GM19395 (cell line): ENCODE results near the gene HOXB9.

Experiments
- ATAC-seq: cut with Tn5 transposase; IDR thresholded peaks from one replicate; pipeline ENCODE4 v1.9.1; 2021; ENCODE audit warnings: mild to moderate bottlenecking, moderate library complexity; ENCODE audit not compliant: unreplicated experiment

Gene HOXB9

DNA sequence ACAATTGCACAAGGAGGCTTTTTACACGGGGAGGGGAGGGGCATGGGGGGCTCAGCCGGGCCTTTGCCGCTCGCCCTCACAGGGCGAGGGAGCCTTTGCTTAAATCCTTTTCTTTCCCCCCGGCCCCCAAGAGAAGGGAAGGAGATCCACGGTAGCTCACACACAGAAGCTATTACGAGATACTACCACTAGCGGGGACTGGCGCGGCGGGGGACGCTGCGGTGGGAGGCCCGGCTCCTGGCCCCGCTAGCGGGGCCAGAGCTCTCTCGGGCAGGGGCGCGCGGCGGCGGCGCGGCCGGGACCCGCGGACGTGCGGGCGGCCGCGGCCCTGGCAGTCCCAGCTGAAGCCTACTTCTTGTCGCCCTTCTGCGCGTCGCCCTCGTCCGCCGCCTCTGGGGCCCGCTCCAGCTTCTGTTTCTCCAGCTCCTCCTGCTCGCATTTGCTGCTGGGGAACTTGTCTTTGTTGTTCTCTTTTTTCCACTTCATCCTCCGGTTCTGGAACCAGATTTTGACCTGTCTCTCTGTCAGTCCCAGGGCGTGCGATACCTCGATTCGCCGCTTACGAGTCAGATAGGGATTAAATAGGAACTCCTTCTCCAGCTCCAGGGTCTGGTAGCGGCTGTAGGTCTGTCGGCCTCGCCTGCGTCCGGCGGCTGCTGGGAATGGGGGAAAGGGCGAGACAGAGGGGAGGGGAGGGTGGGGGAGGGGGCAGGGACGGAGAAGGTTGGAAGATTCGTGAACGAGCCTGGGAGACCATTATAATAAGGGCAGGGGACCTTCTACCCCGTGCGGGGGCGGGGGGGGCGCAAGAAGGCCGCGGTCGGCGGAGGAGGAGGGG is 13.1 kb downstream of the HOXB9 start:
- no peak for ATAC-seq

DNA sequence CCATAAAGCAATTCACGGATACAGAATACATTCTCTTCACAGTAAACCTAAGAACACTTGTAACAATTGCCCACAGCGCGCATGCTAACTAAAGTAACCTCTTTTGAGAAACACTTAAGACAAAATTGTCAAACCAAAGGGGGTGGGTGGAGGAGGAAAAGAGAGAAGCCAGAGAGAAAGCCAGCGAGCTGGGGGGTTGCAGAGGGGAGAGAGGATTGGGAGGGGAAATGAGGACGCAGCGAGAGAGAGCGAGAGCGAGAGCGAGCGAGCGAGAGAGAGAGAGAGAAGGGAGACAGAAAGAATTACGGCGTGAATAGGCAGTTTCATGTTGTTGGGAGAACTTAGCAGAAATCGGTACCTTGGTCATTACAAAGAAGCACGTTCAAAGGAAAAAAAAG is 13.7 kb downstream of the HOXB9 start:
- no peak for ATAC-seq

GRCh38 chr17:48611681-48612455 is 14.3 kb downstream of the HOXB9 start:
- no peak for ATAC-seq

GRCh38 chr17:48611213-48611612 is 14.9 kb downstream of the HOXB9 start:
- ATAC-seq: no peak

DNA sequence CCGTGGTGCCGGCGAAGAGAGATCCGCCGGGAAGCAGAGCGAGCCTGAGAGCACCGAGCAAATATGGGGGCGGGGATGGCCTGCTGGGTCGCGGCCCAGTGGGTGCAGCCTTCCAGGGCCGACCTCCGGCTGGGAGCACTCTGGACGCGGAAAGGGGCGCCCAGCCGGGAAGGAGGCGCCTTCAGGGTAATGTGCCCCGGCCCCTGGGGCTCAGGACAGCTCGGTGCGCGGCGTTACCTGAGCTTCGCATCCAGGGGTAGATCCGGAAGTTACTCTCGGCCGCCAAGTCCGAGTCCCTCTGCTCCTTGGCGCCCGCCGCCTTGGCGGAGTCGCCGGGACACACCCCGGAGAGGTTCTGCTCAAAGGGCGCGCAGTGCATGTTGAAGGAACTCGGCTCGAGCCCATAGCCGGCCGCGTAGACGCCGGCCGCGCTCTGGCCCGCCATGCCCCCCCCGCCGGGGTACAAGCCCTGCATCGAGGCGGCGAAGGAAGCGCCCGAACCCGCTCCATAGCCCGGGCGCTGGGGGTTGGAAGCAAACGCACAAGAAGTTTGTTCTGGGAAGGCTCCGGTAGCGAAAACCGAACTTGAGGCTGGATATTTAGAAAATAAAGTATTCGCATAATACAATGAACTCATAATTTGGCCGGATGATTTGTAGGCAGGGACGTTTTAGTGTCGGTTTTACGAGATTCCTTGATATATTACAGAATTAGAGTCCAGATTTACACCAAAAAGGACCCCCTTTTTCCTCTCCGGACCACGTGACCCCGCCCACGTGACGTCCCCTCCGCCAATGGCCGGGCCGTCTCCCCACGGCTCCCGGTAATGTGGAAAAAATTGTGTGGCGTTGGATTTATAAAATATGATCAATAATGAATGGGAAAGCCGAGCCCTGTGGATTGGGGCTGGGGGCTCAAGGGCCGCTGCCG is 15.6 kb downstream of the HOXB9 start, which contains the start of gene HOXB7:
Gene HOXB7, minus strand, starts transcription at position 736 of the 930 bp plus-strand sequence. Its CDS starts 99 bp downstream, at position 637.
- ATAC-seq: no peak

DNA sequence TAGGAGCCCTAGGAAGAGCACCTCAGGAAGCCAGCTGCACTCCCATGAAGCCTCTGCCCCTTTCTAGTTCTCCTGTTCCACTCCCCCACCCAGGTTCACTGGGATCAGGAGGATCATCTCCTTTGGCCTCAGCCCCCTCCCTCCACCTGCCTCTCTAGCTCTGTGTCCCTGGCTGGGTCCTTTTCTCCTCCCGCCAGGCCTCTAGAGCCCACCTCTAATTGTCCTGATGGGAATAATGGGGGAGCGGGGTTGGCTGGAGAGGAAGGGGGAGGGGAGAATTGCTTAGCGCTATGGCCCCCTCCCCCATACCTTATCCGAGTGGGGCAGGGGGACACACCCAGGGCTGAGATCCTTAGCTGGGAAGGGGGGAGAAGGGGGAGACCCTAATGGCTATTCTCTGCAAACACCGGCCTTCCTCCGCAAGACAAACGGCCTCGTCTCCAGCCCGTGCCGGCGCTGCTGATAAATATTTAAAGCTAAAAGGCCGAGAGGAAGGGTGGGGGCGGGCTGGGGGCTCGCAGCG is 16.3 kb downstream of the HOXB9 start:
- no peak for ATAC-seq

- ATAC-seq: no peak
Measured at GRCh38 chr17:48609033-48609432, 17.1 kb downstream of the HOXB9 start.

DNA sequence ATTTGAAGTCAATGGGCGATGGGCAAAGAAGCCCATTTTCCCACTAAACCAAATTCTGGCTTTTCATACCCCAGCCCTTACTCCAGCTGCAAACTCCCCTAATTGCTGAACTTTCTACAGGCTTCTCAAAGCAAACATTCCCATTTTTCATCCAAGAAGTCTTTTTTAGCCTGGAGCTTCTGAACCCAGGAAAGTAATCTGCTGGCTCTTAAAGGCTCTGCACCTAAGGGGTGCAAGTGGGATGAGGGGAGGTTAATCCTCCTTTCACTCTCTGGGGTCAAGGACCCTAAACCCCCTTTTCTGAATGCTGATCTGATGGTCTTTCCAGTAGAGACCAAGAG is 17.7 kb downstream of the HOXB9 start:
- no peak for ATAC-seq

- ATAC-seq: no peak
Measured at GRCh38 chr17:48606892-48607614, 19.1 kb downstream of the HOXB9 start.

DNA sequence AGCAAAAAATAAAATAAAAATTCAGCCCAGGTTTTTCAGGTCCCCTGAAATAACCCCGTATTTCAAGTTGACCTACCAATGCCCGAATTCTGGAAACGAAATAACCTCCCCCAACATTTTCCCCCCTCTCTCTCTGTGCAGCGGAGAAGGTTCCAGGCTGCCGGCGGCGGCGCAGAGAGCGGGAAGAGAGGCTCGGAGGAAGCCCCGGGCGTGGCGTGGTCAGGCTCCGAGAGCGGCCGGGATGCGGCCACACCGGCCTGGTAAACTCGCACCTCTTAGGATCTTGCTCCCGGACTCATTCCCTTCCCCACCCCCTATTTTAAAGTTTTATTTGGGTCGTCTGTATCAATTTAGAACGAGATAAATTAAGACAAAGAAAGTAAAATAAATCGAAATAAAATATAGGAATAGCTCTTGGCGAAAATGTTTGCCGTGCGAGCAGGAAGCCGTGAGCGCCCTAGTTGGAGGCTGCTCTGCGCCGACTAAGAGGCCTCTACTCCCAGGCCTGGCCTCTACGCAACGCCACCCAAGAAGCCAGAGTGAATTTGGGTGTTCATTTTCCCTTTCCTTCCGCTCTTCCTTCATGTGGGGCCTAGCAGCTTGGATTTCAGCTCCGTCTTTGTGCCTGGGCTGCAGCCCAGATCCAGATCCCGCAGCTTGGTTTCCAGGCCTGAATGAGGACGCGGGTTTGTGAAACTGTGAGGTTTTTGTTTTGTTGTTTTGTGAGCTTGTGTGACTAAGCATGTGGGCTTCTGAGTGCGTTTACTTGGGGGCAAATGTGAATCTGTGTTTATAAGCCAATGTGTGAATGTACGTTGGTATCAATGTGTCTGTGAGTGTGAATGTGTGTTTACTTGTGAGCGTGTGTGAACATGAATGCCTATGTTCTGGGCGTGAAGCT is 19.9 kb downstream of the HOXB9 start:
- ATAC-seq: no peak

GRCh38 chr17:48605409-48605919 is 20.7 kb downstream of the HOXB9 start:
- ATAC-seq: no peak

- no peak for ATAC-seq
Measured at GRCh38 chr17:48604770-48605329, 21.3 kb downstream of the HOXB9 start, which contains the start of gene HOXB6. HOXB6 (minus strand) TSS chr17:48604986; CDS start chr17:48598150, 6,836 bp downstream.

DNA sequence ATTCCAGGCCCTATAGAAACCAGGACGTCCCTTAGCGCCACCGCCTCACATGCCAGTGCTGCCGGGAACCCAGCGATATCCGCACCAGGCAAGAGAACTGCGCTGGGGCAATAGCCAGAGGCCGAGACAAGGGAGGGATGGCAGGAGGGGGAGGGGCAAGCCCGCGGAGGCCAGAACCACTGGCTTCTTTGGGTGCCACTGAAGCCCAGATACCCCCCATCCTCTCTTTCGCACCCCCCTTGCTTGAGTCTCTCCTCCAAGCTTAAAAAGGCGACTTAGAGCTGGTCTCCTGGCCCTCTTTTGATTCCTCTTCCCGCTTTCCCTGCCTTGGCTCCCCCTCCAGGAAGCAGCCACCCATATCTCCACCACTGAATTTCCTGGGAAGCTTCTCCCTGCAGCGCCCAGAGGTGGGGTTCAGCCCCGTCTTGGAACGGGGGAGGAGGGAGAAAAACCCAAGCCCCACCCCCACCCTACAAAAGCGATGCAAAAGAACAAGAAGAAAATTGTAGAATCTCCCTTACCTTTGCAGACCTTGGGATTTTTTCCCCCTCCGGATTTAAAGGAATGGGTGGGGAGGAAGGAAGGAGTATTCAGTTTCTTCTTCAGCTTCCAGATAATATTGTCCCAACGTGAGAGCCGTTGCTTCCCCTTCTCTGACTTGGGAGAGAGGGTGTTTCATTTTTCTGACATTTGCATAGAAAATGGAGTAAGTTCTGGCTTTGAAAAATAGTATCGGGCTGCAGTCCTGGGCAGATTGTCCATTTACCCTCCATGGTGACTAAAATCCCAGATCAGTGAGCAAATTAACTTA is 22.0 kb downstream of the HOXB9 start:
- no peak for ATAC-seq

DNA sequence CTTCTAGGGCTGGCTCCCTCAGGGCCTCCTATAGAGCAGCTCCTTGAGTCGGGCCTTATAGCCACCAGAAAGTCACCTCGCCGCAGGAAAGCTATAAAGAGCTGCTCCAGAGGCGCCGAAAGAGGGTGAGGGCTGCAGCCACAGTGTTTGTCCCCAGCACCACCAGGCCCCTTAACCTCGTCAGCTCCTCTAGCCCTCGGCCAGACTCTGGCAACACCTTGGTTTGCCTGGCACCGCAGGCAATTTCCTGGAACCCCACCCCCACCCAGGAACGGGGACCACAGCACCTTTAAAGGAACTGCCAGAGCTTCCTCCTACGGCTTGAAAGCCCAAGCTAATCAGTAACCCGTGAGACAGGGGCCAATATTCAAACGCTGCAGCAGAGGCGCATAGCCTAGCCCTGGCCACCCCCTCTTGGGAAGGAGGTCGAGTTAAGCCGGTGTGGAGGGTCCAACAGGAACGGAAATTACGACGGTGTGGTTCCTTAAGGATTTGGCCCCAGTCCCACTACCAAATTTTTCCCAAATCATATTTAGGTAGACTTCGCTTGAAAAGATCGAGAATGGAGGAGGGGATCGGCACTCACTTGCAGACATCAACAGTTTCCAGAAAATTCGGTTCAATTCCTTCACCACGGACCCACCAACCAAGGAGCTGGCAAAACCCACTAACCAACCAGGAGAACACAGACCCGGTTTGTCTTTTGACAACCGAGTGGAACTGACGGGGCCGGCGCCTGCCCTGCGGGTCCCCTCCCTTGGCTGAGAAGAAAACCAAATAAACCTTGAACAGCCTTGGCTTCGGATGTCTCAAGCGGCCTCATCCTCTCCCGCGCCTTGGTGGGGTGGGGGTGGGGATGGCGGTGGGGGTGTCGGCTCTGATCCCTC is 24.4 kb downstream of the HOXB9 start:
- no peak for ATAC-seq

DNA sequence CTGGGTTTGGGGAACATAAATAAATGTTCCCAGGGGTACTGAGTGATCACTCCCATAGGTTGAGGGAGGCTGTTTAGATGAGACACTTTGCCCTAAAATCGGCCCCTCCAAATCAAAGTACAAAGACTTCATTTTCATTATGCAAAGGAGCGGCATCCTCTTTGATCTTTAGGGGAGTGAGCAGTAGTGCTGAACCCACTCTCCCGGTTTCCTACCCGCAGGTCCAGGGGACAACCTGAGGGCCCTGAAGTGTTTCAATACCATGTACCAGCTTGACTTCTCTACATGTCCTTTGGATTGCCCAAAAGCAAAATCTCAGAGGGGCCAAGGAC is 25.0 kb downstream of the HOXB9 start:
- ATAC-seq: no peak

- no peak for ATAC-seq
Measured at GRCh38 chr17:48600244-48601098, 25.7 kb downstream of the HOXB9 start.
